Osteoblast (primary cell): ENCODE data around the gene SLC4A3. TPM values are rescaled to one million over a fixed set of nuclear protein-coding genes. Genes with fewer than 3 reads are reported as not detected.

Experiments
- DNase-seq: peaks from one replicate; pipeline ENCODE4 v3.0.0; 2011; ENCODE audit warnings: low spot score, mixed read lengths; ENCODE audit not compliant: insufficient read length; ENCODE audit errors: missing footprints
- H2AFZ ChIP-seq: 2 replicates; pipeline ENCODE4 v1.6.0; 2011; ENCODE audit warnings: mild to moderate bottlenecking, low read length
- H3K27ac ChIP-seq: 2 replicates; pipeline ENCODE4 v1.5.1; 2011; ENCODE audit warnings: mild to moderate bottlenecking, low read depth, low read length, moderate library complexity
- H3K27me3 ChIP-seq: 2 replicates; pipeline ENCODE4 v1.6.0; 2012; ENCODE audit warnings: mild to moderate bottlenecking, control low read depth, inconsistent platforms, low read length, moderate library complexity; ENCODE audit not compliant: insufficient read depth
- H3K36me3 ChIP-seq: 2 replicates; pipeline ENCODE4 v1.5.1; 2011; ENCODE audit warnings: mild to moderate bottlenecking, low read length, control low read depth, moderate library complexity; ENCODE audit not compliant: insufficient read depth
- H3K4me1 ChIP-seq: 2 replicates; pipeline ENCODE4 v1.5.1; 2011; ENCODE audit warnings: mild to moderate bottlenecking, low read length, control low read depth, moderate library complexity; ENCODE audit not compliant: insufficient read depth
- H3K4me2 ChIP-seq: 2 replicates; pipeline ENCODE4 v1.6.0; 2011; ENCODE audit warnings: mild to moderate bottlenecking, low read length; ENCODE audit not compliant: insufficient read depth
- H3K4me3 ChIP-seq: fragments of 200-600 bp; sonication (generic); 3 replicates; pipeline ENCODE4 v1.5.1; 2012; ENCODE audit warnings: mild to moderate bottlenecking, low read length, inconsistent platforms; ENCODE audit not compliant: insufficient read depth
- H3K79me2 ChIP-seq: 2 replicates; pipeline ENCODE4 v1.6.0; 2012; ENCODE audit warnings: mild to moderate bottlenecking, low read length, control low read depth, inconsistent platforms; ENCODE audit not compliant: insufficient read depth
- H3K9me3 ChIP-seq: 2 replicates; pipeline ENCODE4 v1.5.1; 2011; ENCODE audit warnings: low read depth, low read length, control low read depth
- H4K20me1 ChIP-seq: 2 replicates; pipeline ENCODE4 v1.6.0; 2012; ENCODE audit warnings: mild to moderate bottlenecking, low read length, control low read depth; ENCODE audit not compliant: insufficient read depth
- total RNA-seq: library from RNA; depleted of rRNA; stranded (reverse); fragments of >200 nt; gene quantifications from 2 replicates; pipeline ENCODE4 v1.2.3, GENCODE V29; 2012
- TF ChIP-seq, protein P1 (sequence below): IDR thresholded peaks from 2 replicates; pipeline ENCODE4 v1.5.1; 2011; ENCODE audit warnings: mild to moderate bottlenecking, low read depth, low read length, moderate library complexity; ENCODE audit errors: extremely low read depth

The SLC4A3 gene
- total RNA-seq, 1 donor = 2.5 TPM

DNA sequence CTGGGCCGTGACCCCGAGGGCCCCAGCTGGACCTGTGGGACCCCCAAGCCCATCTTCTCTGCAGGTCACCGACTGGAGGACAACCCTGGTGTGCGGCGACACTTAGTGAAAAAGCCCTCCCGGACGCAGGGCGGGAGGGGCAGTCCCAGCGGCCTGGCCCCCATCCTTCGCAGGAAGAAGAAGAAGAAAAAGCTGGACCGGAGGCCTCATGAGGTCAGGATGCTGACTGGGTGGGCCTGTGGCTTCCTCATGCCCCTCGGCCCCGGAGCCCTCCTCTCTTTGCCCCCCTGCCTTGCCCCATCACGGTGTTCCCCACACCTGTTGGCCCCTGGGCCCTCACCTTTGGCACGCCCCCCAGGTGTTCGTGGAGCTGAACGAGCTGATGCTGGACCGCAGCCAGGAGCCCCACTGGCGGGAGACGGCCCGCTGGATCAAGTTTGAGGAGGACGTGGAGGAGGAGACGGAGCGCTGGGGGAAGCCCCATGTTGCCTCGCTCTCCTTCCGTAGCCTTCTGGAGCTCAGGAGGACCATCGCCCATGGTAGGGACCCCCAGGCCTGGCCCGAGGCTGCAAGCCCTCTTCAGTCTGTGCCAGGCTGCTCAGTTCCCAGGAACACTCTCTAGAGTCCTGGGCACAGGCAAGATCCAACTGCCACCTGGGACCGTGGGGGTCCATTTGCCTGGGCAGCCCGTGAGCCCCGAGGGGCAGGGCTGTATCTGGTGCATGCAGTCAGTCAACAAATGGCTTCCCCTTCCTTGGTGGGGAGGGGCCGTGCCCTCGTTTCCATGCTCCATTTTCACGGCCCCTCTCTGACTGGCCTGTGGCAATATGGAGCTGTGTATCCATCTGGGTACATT lies 4.7 kb downstream of the SLC4A3 start:
- TF ChIP-seq, protein P1, sequence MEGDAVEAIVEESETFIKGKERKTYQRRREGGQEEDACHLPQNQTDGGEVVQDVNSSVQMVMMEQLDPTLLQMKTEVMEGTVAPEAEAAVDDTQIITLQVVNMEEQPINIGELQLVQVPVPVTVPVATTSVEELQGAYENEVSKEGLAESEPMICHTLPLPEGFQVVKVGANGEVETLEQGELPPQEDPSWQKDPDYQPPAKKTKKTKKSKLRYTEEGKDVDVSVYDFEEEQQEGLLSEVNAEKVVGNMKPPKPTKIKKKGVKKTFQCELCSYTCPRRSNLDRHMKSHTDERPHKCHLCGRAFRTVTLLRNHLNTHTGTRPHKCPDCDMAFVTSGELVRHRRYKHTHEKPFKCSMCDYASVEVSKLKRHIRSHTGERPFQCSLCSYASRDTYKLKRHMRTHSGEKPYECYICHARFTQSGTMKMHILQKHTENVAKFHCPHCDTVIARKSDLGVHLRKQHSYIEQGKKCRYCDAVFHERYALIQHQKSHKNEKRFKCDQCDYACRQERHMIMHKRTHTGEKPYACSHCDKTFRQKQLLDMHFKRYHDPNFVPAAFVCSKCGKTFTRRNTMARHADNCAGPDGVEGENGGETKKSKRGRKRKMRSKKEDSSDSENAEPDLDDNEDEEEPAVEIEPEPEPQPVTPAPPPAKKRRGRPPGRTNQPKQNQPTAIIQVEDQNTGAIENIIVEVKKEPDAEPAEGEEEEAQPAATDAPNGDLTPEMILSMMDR = no peak
- Histone ChIP-seq H3K27me3 (peaks cover under 1% of the 10 kb centered on the region), H3K4me2 (no peak overlapping the region), H3K36me3 (no peaks in the 10 kb centered on the region), H4K20me1 (no peaks in the 10 kb centered on the region), H3K4me3 (no peak overlapping the region), H3K4me1 (no peaks in the 10 kb centered on the region), H3K27ac (no peak overlapping the region), H3K9me3 (no peaks in the 10 kb centered on the region), H3K79me2 (no peaks in the 10 kb centered on the region), H2AFZ (no peak overlapping the region)
- peak; percentile 64 for DNase-seq

DNA sequence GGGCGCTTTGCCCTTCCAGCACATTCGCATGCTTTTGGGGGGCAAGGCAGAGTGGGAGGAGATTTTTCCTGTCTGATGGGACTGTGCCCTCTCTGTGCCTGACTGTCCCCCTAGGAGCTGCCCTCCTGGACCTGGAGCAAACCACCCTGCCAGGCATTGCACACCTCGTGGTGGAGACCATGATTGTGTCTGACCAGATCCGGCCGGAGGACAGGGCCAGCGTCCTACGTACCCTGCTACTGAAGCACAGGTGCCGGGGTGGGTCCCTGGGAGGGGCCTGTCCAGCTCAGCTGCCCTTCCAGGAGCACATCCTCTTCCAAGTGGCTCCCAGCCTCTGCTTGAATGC lies 5.3 kb downstream of the SLC4A3 start:
- Histone ChIP-seq H4K20me1 (no peaks in the 10 kb centered on the region), H3K4me1 (no peaks in the 10 kb centered on the region), H3K9me3 (no peaks in the 10 kb centered on the region), H3K27ac (no peak overlapping the region), H3K4me3 (no peak overlapping the region), H3K79me2 (no peaks in the 10 kb centered on the region), H3K27me3 (no peaks in the 10 kb centered on the region), H3K4me2 (no peak overlapping the region), H3K36me3 (no peaks in the 10 kb centered on the region), H2AFZ (no peak overlapping the region)
- DNase-seq = peak; percentile 83
- TF ChIP-seq, protein P1 = no peak

DNA sequence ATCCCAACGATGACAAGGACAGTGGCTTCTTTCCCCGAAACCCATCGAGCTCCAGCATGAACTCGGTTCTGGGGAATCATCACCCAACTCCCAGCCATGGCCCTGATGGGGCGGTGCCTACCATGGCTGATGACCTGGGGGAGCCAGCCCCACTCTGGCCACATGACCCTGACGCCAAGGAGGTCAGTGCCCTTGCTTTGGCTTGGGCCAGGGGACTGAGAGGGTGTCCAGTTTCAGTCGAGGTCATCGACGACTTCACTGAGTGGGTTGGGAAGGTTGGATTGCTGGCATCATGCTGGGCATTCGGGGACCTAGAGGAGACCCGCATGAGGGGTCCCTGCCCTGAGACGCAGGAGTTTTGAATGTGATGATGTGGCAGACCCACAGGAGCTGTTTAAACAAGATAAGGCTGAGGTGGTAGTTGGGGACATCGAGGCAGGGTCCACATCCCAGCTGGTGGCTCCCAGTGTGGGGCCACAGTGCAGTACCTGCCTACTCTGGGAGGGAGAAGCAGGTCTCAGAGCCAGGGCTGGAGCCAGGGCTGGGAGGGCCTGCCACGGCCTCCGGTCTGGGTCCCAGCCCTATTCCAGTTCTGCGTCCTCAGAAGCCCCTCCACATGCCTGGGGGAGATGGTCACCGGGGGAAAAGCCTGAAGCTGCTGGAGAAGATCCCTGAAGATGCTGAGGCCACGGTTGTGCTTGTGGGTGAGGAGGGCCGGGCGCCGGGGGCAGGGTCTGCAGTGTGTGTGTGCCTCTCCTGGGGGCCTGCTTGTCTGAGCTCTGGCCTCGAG lies 6.0 kb downstream of the SLC4A3 start:
- H3K36me3 ChIP-seq = no peaks in the 10 kb centered on the region
- H3K4me3 ChIP-seq = no peak overlapping the region
- no peaks in the 10 kb centered on the region for H3K79me2 ChIP-seq
- no peaks in the 10 kb centered on the region for H3K4me1 ChIP-seq
- no peaks in the 10 kb centered on the region for H3K27me3 ChIP-seq
- H3K4me2 ChIP-seq = no peak overlapping the region
- H3K27ac ChIP-seq = no peak overlapping the region
- H3K9me3 ChIP-seq = no peaks in the 10 kb centered on the region
- H4K20me1 ChIP-seq = no peaks in the 10 kb centered on the region
- TF ChIP-seq, protein P1 = no peak
- peak; percentile 74 for DNase-seq
- H2AFZ ChIP-seq = no peak overlapping the region
